Measurements from ENCODE around the gene TNS3.
"Not testable (repeated sequence)": the region's sequence is repeated elsewhere in the genome, so short reads cannot be mapped to it uniquely, and the experiment has no call there.

TNS3 gene

DNA sequence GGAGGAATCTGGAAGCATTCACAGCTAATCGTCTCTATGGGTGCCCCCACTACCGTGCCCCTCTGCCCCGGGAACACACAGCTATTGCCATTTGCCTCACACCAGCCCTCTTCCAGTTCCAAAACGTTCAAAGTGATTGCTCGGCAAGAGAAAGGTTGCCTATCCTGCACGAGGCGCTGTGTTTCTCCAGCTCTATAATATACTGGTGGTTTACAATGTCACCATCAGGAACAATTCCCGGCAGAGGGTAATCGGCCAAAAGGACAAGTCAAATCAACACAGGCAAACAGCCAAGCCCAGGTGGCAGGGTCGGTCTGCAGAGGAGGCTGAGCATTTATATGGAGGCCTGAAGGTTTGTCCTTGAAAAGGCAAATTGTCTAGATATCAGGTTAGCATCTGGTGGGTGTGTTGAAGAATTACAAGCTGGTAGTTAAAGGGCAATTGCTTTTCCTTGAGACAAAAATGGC lies 29.2 kb upstream of the TNS3 start:
- no peak overlapping the region for H2AFZ ChIP-seq (ENCODE audit: low read depth)
- H3K27ac ChIP-seq, result no peak overlapping the region
- no peak overlapping the region for H3K4me2 ChIP-seq
- H3K4me3 ChIP-seq (IDR thresholded peaks at IDR 0.05; ENCODE audit: insufficient read depth, low read depth, low read length), result no peak overlapping the region
- H3K36me3 ChIP-seq (ENCODE audit: insufficient read depth), result no peaks in the 10 kb centered on the region
- TF ChIP-seq, protein P1, sequence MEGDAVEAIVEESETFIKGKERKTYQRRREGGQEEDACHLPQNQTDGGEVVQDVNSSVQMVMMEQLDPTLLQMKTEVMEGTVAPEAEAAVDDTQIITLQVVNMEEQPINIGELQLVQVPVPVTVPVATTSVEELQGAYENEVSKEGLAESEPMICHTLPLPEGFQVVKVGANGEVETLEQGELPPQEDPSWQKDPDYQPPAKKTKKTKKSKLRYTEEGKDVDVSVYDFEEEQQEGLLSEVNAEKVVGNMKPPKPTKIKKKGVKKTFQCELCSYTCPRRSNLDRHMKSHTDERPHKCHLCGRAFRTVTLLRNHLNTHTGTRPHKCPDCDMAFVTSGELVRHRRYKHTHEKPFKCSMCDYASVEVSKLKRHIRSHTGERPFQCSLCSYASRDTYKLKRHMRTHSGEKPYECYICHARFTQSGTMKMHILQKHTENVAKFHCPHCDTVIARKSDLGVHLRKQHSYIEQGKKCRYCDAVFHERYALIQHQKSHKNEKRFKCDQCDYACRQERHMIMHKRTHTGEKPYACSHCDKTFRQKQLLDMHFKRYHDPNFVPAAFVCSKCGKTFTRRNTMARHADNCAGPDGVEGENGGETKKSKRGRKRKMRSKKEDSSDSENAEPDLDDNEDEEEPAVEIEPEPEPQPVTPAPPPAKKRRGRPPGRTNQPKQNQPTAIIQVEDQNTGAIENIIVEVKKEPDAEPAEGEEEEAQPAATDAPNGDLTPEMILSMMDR (conservative IDR thresholded peaks at IDR 0.05; ENCODE audit: low read depth, low read length), result no peak
- no peak overlapping the region for H3K9ac ChIP-seq
- no peaks in the 10 kb centered on the region for H4K20me1 ChIP-seq (ENCODE audit: insufficient read depth)
- H3K27me3 ChIP-seq (ENCODE audit: insufficient read depth, low read depth), result no peaks in the 10 kb centered on the region
- H3K79me2 ChIP-seq (ENCODE audit: insufficient read depth, low read depth), result no peaks in the 10 kb centered on the region
- H3K4me1 ChIP-seq (ENCODE audit: low read depth, poor library complexity, severe bottlenecking), result no peaks in the 10 kb centered on the region

DNA sequence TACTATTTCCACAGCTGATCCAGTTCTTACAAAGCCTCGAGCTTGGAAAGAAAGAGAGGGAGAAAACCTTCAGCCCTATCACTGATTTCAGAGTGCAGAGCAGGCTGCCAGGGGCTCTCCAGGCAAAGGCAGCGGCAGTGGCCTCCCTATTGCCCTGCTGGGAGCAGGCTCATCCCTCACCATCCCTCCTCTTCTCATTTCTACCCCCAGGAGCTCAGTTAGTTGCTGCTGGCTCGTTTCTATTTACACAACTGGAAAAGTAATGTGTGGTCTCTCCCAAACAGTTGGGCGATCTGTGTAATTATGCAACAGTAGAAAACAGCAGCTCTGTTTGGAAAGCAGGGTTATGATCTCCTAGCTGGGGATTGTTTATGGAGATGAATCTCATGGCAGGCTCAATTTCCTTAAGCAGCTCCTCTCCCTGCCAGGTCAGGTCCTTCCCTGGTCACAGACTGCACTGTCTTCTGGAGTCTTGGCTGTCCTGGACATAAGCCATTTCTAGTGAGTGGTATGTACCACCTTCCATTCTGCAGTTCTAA lies 28.7 kb upstream of the TNS3 start:
- Histone ChIP-seq H3K79me2 (ENCODE audit: insufficient read depth, low read depth) (no peaks in the 10 kb centered on the region), H2AFZ (ENCODE audit: low read depth) (no peak overlapping the region), H3K4me1 (ENCODE audit: low read depth, poor library complexity, severe bottlenecking) (no peaks in the 10 kb centered on the region), H3K4me2 (no peak overlapping the region), H3K27me3 (ENCODE audit: insufficient read depth, low read depth) (no peaks in the 10 kb centered on the region), H3K9ac (no peak overlapping the region), H4K20me1 (ENCODE audit: insufficient read depth) (no peaks in the 10 kb centered on the region), H3K36me3 (ENCODE audit: insufficient read depth) (no peaks in the 10 kb centered on the region), H3K27ac (no peak overlapping the region), H3K4me3 (IDR thresholded peaks at IDR 0.05; ENCODE audit: insufficient read depth, low read depth, low read length) (no peak overlapping the region)
- TF ChIP-seq, protein P1 (conservative IDR thresholded peaks at IDR 0.05; ENCODE audit: low read depth, low read length), result no peak

DNA sequence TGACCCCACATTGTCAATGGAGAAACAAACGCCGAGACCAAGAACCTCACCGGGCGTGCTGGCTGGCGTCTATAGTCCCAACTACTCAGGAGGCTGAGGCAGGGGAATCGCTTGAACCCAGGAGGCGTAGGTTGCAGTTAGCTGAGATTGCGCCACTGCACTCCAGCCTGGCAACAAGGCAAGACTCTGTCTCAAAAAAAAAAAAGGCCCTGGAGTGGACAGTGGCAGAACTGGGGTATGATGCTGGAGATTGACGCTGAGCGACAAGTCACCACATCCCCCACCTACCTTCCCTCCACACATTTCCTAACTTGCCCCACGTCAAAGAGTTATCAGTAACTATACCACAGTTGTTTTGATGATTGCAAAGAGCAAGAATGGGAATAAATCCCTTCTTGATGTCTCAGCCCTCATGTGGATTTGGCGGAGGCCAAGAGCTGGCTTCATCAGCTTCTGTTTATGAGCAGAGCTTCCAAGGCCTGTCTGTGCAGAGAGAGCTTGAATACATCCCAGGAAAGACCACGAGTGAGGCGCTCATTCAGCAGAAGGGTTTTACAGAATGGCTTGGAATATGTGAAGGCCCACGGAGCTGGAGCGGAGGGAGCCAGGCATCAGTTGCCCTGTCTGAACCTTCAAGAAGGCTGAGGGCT lies 28.0 kb upstream of the TNS3 start:
- H3K27ac ChIP-seq, result no peak overlapping the region
- H3K4me1 ChIP-seq (ENCODE audit: low read depth, poor library complexity, severe bottlenecking), result no peaks in the 10 kb centered on the region
- TF ChIP-seq, protein P1 (conservative IDR thresholded peaks at IDR 0.05; ENCODE audit: low read depth, low read length), result no peak
- H3K4me2 ChIP-seq, result no peak overlapping the region
- H4K20me1 ChIP-seq (ENCODE audit: insufficient read depth), result no peaks in the 10 kb centered on the region
- H3K27me3 ChIP-seq (ENCODE audit: insufficient read depth, low read depth), result no peaks in the 10 kb centered on the region
- H3K36me3 ChIP-seq (ENCODE audit: insufficient read depth), result no peaks in the 10 kb centered on the region
- no peak overlapping the region for H2AFZ ChIP-seq (ENCODE audit: low read depth)
- H3K9ac ChIP-seq, result no peak overlapping the region
- H3K4me3 ChIP-seq (IDR thresholded peaks at IDR 0.05; ENCODE audit: insufficient read depth, low read depth, low read length), result no peak overlapping the region
- no peaks in the 10 kb centered on the region for H3K79me2 ChIP-seq (ENCODE audit: insufficient read depth, low read depth)

DNA sequence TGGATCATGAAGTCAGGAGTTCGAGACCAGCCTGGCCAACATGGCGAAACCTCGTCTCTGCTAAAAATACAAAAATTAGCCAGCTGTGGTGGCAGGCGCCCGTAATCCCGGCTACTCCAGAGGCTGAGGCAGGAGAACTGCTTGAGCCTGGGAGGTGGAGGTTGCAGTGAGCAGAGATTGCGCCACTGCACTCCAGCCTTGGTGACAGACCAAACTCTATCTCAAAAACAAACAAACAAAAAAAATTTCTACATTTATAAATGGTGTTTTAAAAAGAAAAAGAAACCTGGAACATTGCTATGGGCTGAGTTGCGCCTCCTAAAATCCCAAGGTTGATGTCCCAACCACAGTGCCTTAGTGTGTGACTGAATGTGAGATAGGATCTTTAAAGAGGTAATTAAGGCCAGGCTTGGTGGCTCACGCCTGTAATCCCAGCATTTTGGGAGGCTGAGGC lies 24.7 kb upstream of the TNS3 start:
- H3K27ac ChIP-seq; H3K4me1 ChIP-seq (ENCODE audit: low read depth, poor library complexity, severe bottlenecking); H3K9ac ChIP-seq; H3K27me3 ChIP-seq (ENCODE audit: insufficient read depth, low read depth); H3K79me2 ChIP-seq (ENCODE audit: insufficient read depth, low read depth); H3K4me3 ChIP-seq (IDR thresholded peaks at IDR 0.05; ENCODE audit: insufficient read depth, low read depth, low read length); H4K20me1 ChIP-seq (ENCODE audit: insufficient read depth); H2AFZ ChIP-seq (ENCODE audit: low read depth); H3K4me2 ChIP-seq; H3K36me3 ChIP-seq (ENCODE audit: insufficient read depth): not testable (repeated sequence)

All from KMS-11 (cell line).